Aortic smooth muscle cell (primary cell): Measurements from ENCODE around the gene SLC12A1. TPM values are rescaled to one million over a fixed set of nuclear protein-coding genes. Genes with fewer than 3 reads are reported as not detected.

ENCODE experiments used
- total RNA-seq: library from RNA; depleted of rRNA; stranded (reverse); fragments of >200 nt; gene quantifications from 2 replicates; pipeline ENCODE4 v1.2.3, GENCODE V29; 2014

Gene SLC12A1
- total RNA-seq = not detected in 2 replicates

DNA sequence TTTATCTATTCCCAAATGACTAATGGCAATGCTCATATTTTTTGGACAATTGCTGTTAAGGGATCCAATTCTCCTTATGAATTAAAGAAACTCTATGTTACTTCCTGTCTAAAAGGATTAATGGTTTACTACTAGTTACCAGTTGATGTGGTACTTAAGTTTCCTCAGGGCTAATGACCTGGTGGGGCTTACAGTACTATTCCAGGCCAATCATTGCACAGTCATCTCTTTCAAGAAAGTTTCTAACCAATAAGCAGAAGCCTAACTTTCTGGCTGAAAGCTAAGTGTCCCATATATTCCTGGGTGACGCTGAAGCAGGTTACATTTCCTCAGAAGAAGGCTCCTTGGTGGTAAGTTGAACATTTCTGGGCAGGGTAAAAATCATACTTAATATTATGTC, at the start of gene SLC12A1:
Gene SLC12A1, plus strand, starts transcription at position 322 of the 400 bp plus-strand sequence. CDS start 1,418 bp downstream, outside the sequence.

DNA sequence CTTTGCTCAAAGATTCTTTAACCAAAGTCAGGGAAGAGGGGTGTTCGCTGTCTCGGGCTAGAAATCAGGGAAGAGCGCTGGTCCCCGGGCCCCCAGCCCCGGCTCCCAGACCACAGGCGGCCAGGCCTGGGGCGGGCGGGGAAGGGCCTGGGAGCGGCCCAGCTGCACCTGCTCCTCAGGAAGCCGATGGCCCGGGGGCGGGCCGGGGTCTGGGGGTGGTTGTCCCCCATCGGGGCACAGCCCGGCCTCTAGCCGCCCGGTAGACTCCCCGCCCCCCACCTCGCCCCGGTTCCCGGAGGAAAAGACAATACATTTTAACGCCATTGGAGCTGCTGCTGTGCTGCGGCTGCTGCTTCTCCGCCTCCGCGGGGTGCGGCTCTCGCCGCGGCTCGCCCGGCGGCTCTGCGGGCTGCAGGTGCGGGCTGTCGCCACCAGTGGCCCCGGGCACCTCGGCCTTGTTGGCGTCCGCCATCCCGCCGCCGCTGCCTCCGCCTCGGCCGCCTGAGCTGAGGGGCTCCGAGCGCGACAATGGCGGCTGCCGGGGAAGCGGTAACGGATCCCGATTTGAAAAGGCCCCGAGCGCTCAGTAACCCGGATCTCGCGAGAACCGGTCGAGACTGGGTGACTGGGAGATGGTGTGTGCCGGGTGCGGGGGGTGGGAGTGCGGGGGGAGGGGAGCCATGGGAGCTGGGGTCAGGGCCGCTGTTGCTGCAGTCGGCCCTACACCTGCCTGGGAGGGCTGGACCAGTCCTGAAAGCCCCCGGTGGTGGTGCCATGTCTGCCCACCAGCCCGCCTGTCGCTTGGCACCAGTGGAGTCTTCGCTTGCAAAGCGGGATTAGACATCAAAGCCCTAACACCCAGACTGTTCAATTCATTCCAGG, 28.1 kb upstream of the SLC12A1 start, which contains the start of gene MYEF2:
Gene MYEF2, minus strand, starts transcription at position 530 of the 882 bp plus-strand sequence. Its CDS starts 58 bp downstream, at position 472.

DNA sequence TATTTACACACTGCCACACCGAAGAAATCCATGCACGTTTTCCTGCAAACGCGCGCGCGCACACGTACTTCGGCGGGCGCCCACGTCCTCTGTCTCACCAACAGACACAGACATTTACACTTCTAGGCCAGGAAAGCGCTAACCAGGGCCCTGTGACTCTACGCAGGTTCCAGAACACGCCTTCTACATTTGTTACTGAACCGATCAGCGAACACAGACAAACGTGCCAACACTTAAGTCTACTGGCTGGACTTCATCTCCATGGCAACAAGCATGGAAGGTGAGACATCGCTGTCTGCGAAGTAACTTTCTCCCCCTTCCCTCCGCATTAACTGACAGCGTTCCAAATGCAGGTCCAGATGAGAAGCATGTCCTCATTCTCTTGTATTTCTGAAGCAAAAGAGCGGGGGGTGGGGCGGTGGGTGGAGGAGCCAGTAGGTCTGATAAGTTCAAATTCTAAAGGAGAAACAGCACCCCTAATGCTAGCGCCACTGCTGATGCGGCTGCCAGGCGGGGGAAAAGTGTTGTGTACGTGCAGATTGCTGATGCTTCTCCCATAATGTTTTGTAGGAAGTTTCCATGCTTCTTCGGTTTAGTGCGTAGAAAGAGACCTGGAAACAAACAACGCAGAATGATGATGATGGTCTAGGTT, 14.4 kb upstream of the SLC12A1 start, which contains the start of gene CTXN2:
Gene CTXN2, plus strand, starts transcription at position 92 of the 652 bp plus-strand sequence. CDS start 9,636 bp downstream, outside the sequence.

DNA sequence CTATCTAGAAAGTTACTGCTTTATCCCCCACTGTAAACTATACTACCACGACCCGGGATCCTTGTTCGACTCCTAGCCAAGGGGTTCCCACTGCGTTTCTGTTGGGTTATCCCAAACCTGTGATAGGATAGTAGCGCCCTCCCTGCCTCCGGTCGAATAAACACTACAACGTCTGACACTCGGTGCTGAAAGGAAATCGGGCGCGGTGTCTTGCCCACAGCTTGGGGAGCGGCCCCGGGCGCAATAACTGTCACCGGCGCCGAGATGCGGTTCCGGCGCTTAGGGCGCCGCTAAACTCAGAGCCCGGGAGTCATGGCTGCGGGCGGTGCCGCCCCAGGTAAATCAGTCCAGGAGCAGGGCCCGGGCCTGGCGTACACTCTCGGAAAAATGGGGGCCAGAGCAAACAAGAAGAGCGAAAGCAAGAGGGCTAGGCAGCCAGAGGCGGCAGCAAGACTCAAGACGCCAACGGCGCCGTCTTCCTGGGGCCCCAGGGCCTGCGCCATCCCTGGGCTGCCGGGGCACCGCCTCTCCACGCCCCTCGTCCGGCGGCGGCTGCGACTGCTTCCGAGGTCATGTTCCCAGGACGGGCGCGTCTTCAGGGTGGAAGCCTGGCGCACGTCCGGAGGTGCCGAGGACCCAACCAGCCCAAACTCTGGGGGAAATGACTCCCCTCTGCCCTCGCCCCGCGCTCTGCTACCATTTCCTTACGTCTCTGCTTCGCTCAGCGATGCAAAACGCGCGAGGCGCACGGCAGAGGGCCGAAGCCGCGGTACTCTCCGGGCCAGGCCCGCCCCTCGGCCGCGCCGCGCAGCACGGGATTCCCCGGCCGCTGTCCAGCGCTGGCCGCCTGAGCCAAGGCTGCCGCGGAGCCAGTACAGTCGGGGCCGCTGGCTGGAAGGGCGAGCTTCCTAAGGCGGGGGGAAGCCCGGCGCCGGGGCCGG, 125.0 kb downstream of the SLC12A1 start, which contains the start of gene DUT:
Gene DUT, plus strand, starts transcription at position 575 of the 941 bp plus-strand sequence. Its CDS starts 87 bp downstream, at position 662.

Other genes with a start within 250 kb of the SLC12A1 start
- not detected in 2 replicates for gene SLC24A5, start 85.3 kb upstream of the SLC12A1 start, total RNA-seq
- gene MYEF2, start 28.0 kb upstream of the SLC12A1 start, total RNA-seq = 12.4 and 17.8 TPM in 2 replicates
- gene CTXN2, start 14.6 kb upstream of the SLC12A1 start, total RNA-seq = not detected in 2 replicates
- 46.8 and 49.4 TPM in 2 replicates for gene DUT, start 125.1 kb downstream of the SLC12A1 start, total RNA-seq